Peyer's patch (tissue), 4 donors: ENCODE results near the gene CABCOCO1.

Experiments used
- CTCF ChIP-seq, 6 experiments: fragments of 450-650 bp in 4 of 6; fragments of 200-600 bp in 2 of 6; sonication (generic) in 1 of 6; IDR thresholded peaks; one replicate each; pipeline ENCODE4 v1.5.1; 2017 to 2019; ENCODE audit warnings: antibody characterized with exemption in 6 of 6, mild to moderate bottlenecking in 3 of 6, moderate library complexity in 1 of 6
- POLR2A ChIP-seq, 2 donors: fragments of 450-650 bp; IDR thresholded peaks; one replicate each; pipeline ENCODE4 v1.5.1; 2017; ENCODE audit warnings: antibody characterized with exemption in 2 of 2, mild to moderate bottlenecking in 2 of 2, moderate library complexity in 2 of 2

- TF ChIP-seq CTCF (IDR thresholded peaks at IDR 0.05), result peak in 4 of 6 experiments; percentile 42 to 57 (median 56)
- no peak for TF ChIP-seq POLR2A (IDR thresholded peaks at IDR 0.05)
These were observed 70.7 kb downstream of the CABCOCO1 start for GRCh38 chr10:61733358-61733940.
